A673 (cell line): ENCODE data around the gene KCNK17. TPM values are rescaled to one million over a fixed set of nuclear protein-coding genes. Genes with fewer than 3 reads are reported as not detected.

Experiments used
- BruUV-seq: library from RNA; stranded (reverse); fragments of 400-500 nt; replicated peaks from 2 replicates; lab custom pipeline; 2021; lab: Mats Ljungman, UMichigan
- CTCF ChIA-PET: fragments of 300-600 bp; sonication (Branson Sonifier 250); formaldehyde crosslinking; loops from one replicate; lab custom pipeline; 2022; ENCODE audit warnings: antibody characterized with exemption; lab: Charles Lee
- POLR2A ChIA-PET: fragments of 300-600 bp; sonication (Branson Sonifier 250); formaldehyde crosslinking; loops from one replicate; lab custom pipeline; 2022; ENCODE audit warnings: antibody characterized with exemption; ENCODE audit not compliant: low non-redundant PET; lab: Charles Lee
- DNase-seq: peaks from one replicate; pipeline ENCODE4 v3.0.0-alpha.2; 2015; ENCODE audit warnings: low spot score
- H3K27ac ChIP-seq: fragments of 200-600 bp; sonication (generic); 2 replicates; pipeline ENCODE4 v1.5.1; 2016; ENCODE audit warnings: mixed run types, low read depth, mild to moderate bottlenecking, mixed read lengths, antibody characterized with exemption, low read length; ENCODE audit not compliant: poor library complexity, severe bottlenecking
- H3K27me3 ChIP-seq: fragments of 200-600 bp; sonication (generic); replicated peaks from 2 replicates; pipeline ENCODE4 v1.6.1; 2017; ENCODE audit warnings: mixed run types, low read depth, mild to moderate bottlenecking, mixed read lengths, antibody characterized with exemption, low read length; ENCODE audit not compliant: insufficient read depth, poor library complexity
- H3K36me3 ChIP-seq: fragments of 200-600 bp; sonication (generic); 2 replicates; pipeline ENCODE4 v1.6.1; 2016; ENCODE audit warnings: mixed run types, mild to moderate bottlenecking, mixed read lengths, antibody characterized with exemption, low read length; ENCODE audit not compliant: insufficient read depth, poor library complexity, severe bottlenecking
- H3K4me1 ChIP-seq: fragments of 200-600 bp; sonication (generic); 2 replicates; pipeline ENCODE4 v1.6.1; 2017; ENCODE audit warnings: mixed run types, mild to moderate bottlenecking, mixed read lengths, antibody characterized with exemption, low read length; ENCODE audit not compliant: insufficient read depth, poor library complexity, severe bottlenecking
- H3K4me3 ChIP-seq: fragments of 200-600 bp; sonication (generic); 2 replicates; pipeline ENCODE4 v1.5.1; 2016; ENCODE audit warnings: low read depth, mixed run types, mild to moderate bottlenecking, mixed read lengths, low read length; ENCODE audit not compliant: poor library complexity, severe bottlenecking
- H3K9me3 ChIP-seq: fragments of 200-600 bp; sonication (generic); 2 replicates; pipeline ENCODE4 v1.6.1; 2016; ENCODE audit warnings: mixed run types, low read depth, mild to moderate bottlenecking, mixed read lengths, antibody characterized with exemption, low read length; ENCODE audit not compliant: poor library complexity, severe bottlenecking
- EZH2 ChIP-seq: fragments of 200-600 bp; sonication (generic); IDR thresholded peaks from 2 replicates; pipeline ENCODE4 v1.6.1; 2017; ENCODE audit warnings: borderline replicate concordance, low read depth, mild to moderate bottlenecking, mixed read lengths, antibody characterized with exemption, low read length; ENCODE audit not compliant: poor library complexity, severe bottlenecking
- intact Hi-C: fragments of 100-400 bp; cut with micrococcal nuclease; formaldehyde crosslinking; loops from one replicate; pipeline ENCODE4 v1.10.0; 2022; ENCODE audit not compliant: unreplicated experiment
- total RNA-seq: library from RNA; stranded (reverse); gene quantifications from 2 replicates; pipeline ENCODE4 v1.2.3, GENCODE V29; 2021
- TF ChIP-seq, protein P1 (sequence below): fragments of 300-800, 200-600 bp; sonication (generic); conservative IDR thresholded peaks from 2 replicates; pipeline ENCODE4 v1.5.1; 2017; ENCODE audit warnings: low read depth, mild to moderate bottlenecking, antibody characterized with exemption, low read length, moderate library complexity, mixed read lengths

KCNK17 gene
- total RNA-seq, 1 experiment from 2014 or later: not detected

DNA sequence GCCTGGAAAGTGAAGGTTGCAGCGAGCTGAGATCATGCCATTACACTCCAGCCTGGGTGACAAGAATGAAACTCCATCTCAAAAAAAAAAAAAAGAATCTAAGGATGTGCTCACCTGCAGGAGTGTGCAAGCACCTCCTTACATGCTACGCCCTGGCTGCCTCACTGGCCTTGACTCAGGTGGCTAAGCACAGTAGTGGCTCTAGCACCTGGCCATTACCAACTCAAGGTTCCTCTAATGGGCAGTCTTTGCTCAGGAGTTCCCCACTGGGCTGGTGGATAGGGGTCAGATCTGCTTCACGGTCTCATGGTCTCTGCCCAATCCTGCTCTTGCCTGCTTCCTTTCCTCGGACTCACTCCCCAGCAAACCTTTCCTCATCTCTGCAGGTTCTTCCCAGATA is 39.7 kb downstream of the KCNK17 start:
- intact Hi-C loops: no loop called here
- TF ChIP-seq EZH2: no peak
- TF ChIP-seq, protein P1, sequence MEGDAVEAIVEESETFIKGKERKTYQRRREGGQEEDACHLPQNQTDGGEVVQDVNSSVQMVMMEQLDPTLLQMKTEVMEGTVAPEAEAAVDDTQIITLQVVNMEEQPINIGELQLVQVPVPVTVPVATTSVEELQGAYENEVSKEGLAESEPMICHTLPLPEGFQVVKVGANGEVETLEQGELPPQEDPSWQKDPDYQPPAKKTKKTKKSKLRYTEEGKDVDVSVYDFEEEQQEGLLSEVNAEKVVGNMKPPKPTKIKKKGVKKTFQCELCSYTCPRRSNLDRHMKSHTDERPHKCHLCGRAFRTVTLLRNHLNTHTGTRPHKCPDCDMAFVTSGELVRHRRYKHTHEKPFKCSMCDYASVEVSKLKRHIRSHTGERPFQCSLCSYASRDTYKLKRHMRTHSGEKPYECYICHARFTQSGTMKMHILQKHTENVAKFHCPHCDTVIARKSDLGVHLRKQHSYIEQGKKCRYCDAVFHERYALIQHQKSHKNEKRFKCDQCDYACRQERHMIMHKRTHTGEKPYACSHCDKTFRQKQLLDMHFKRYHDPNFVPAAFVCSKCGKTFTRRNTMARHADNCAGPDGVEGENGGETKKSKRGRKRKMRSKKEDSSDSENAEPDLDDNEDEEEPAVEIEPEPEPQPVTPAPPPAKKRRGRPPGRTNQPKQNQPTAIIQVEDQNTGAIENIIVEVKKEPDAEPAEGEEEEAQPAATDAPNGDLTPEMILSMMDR: no peak
- peaks cover 16% of the 10 kb centered on the region for H3K27me3 ChIP-seq
- H3K9me3 ChIP-seq: no peaks in the 10 kb centered on the region
- no peaks in the 10 kb centered on the region for H3K36me3 ChIP-seq
- no peak overlapping the region for H3K4me3 ChIP-seq
- no peaks in the 10 kb centered on the region for H3K4me1 ChIP-seq
- ChIA-PET CTCF (no interaction called here), POLR2A (no interaction called here)
- no TSS peak for BruUV-seq
- no peak overlapping the region for H3K27ac ChIP-seq
- DNase-seq: no peak

DNA sequence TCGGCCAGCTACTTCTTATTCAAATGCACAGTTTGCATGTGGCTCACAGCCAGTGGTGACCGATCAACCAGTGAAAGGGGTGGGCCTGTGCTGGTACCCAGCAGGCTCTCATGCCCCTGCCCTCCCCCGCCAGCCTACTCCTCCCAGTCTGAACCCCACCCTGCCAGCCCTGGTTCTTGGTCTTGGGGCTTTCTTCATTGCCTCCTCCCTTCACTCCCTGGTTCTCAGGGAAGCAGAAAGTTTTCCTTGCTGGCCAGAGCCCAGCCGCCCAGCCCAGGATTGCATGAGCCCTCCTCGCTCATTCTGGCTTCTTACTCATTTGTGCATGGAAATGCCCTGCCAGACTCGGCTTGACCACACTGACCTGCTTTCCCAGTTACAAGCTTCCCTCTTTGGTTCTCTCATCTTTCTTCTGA is 40.8 kb downstream of the KCNK17 start:
- Histone ChIP-seq H3K9me3 (no peaks in the 10 kb centered on the region), H3K27me3 (peaks cover 15% of the 10 kb centered on the region), H3K27ac (no peak overlapping the region), H3K4me3 (no peak overlapping the region), H3K4me1 (no peaks in the 10 kb centered on the region), H3K36me3 (no peaks in the 10 kb centered on the region)
- TF ChIP-seq, protein P1: no peak
- no peak for TF ChIP-seq EZH2
- no TSS peak for BruUV-seq
- POLR2A ChIA-PET: no interaction called here
- no peak for DNase-seq
- intact Hi-C loops: no loop called here
- CTCF ChIA-PET: no interaction called here

DNA sequence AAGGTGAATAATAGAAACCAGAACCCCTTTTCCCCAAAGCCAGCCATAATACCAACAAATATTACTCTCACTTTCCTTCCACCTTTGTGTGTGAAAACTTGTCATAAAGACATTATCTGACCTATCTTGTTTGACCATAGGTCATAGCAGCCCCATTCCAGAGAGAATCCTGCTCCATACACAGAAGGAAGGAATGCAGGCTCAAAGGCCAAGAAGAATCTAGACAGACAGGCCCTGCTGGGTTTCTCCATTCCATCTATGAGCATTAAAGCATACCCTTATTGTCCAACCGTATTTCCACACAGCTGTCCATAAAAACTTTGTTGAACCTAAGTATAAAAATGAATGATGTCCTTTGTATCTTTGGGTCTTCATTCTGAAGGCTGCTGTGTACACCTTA is 44.3 kb downstream of the KCNK17 start:
- POLR2A ChIA-PET: no interaction called here
- Histone ChIP-seq H3K27me3 (no peaks in the 10 kb centered on the region), H3K9me3 (no peaks in the 10 kb centered on the region), H3K36me3 (no peaks in the 10 kb centered on the region), H3K4me1 (no peaks in the 10 kb centered on the region), H3K4me3 (no peak overlapping the region), H3K27ac (no peak overlapping the region)
- TF ChIP-seq, protein P1: no peak
- TF ChIP-seq EZH2: no peak
- intact Hi-C loops: no loop called here
- no TSS peak for BruUV-seq
- CTCF ChIA-PET: no interaction called here
- DNase-seq: no peak
